ENCODE results near the gene SLC35E3. TPM values are rescaled to one million over a fixed set of nuclear protein-coding genes. Genes with fewer than 3 reads are reported as not detected.

The SLC35E3 gene
- total RNA-seq, 1 donor from 2014 or later, result 16.5 TPM

DNA sequence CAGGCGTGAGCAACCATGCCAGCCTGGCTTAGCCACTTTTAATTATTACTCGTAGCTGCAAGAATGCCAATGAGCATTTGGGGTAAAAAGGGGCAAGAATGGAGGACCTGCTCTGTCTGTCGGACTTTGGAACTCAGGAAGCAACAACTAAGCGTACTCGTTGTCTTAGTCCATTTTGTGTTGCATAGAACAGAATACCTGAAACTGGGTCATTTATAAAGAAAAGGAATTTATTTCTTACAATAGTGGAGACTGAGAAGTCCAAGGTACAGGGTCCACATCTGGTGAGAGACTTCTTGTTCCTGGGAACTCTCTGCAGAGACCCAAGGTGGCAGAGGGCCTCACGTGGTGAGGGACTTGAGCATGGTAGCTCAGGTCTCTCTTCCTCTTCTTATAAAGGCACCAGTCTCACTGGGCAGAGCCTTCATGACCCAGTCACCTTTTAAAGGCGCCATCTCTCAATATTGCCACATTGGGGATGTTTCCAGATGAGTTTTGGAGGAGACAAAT lies 29.2 kb downstream of the SLC35E3 start:
- intact Hi-C loops (cut with DNase I), result no loop called here
- Histone ChIP-seq H3K4me1 (no peaks in the 10 kb centered on the region), H3K4me3 (no peak overlapping the region), H3K27me3 (ENCODE audit: low read depth) (no peaks in the 10 kb centered on the region), H3K27ac (no peak overlapping the region), H3K9me3 (no peaks in the 10 kb centered on the region), H3K36me3 (no peaks in the 10 kb centered on the region)
- ATAC-seq, result no peak
- DNase-seq, result no peak
- TF ChIP-seq, protein P1, sequence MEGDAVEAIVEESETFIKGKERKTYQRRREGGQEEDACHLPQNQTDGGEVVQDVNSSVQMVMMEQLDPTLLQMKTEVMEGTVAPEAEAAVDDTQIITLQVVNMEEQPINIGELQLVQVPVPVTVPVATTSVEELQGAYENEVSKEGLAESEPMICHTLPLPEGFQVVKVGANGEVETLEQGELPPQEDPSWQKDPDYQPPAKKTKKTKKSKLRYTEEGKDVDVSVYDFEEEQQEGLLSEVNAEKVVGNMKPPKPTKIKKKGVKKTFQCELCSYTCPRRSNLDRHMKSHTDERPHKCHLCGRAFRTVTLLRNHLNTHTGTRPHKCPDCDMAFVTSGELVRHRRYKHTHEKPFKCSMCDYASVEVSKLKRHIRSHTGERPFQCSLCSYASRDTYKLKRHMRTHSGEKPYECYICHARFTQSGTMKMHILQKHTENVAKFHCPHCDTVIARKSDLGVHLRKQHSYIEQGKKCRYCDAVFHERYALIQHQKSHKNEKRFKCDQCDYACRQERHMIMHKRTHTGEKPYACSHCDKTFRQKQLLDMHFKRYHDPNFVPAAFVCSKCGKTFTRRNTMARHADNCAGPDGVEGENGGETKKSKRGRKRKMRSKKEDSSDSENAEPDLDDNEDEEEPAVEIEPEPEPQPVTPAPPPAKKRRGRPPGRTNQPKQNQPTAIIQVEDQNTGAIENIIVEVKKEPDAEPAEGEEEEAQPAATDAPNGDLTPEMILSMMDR (IDR thresholded peaks at IDR 0.05), result no peak

DNA sequence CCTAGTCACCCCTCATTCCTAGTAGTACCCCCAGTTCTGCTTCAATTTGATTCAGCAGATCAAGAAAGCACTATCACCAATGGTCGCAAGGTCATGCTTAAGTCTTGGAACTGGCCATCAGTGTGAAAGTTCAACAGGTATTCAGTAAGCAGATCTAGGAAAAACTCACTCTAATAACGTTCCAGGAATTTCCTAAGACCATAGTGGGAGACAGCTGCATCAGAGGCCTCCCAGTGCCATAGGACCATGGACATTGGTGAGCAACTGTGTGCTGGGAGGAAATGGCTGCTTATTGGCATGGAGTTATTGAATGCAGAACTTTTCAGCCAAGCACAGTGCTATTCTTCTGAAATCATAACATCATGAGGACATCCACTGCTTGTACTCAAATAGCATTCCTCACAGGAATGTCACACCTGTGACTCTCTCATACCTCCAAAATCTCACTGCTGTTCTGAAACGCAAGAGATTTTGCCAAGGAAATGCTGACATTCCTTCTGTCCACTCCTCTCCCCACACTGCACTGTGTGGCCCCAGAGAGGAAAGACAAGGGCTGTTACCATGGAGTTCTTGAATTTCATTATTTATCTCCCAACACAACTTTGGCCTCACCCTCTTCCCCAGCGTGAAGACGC lies 31.1 kb downstream of the SLC35E3 start:
- TF ChIP-seq, protein P1 (IDR thresholded peaks at IDR 0.05), result no peak
- Histone ChIP-seq H3K4me1 (no peaks in the 10 kb centered on the region), H3K27me3 (ENCODE audit: low read depth) (no peaks in the 10 kb centered on the region), H3K4me3 (no peak overlapping the region), H3K9me3 (no peaks in the 10 kb centered on the region), H3K27ac (no peak overlapping the region), H3K36me3 (no peaks in the 10 kb centered on the region)
- intact Hi-C loops (cut with DNase I), result no loop called here
- DNase-seq, result no peak
- no peak for ATAC-seq

DNA sequence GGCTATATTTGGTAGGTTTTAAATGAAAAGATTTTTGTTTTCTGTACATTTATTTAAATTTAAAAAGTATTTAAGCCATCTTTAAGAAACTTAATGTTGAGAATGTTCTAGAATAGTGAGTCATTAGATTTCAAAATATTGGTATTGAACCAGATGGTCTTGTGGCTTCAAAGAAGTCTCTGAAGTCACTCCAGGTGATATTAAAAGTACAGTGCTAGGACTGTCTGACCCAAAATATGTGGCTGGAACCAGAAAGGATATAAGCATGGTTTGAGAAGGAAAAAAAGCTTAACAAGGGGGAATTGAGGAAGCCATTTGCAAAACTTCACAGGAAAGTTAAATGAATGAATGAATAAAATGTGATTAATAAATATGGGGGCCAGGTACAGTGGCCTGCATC lies 33.3 kb downstream of the SLC35E3 start:
- TF ChIP-seq, protein P1 (IDR thresholded peaks at IDR 0.05), result no peak
- intact Hi-C loops (cut with DNase I), result no loop called here
- Histone ChIP-seq H3K4me3 (no peak overlapping the region), H3K4me1 (no peaks in the 10 kb centered on the region), H3K36me3 (no peaks in the 10 kb centered on the region), H3K27me3 (ENCODE audit: low read depth) (no peaks in the 10 kb centered on the region), H3K27ac (no peak overlapping the region), H3K9me3 (no peaks in the 10 kb centered on the region)
- ATAC-seq (no peak), DNase-seq (no peak)

DNA sequence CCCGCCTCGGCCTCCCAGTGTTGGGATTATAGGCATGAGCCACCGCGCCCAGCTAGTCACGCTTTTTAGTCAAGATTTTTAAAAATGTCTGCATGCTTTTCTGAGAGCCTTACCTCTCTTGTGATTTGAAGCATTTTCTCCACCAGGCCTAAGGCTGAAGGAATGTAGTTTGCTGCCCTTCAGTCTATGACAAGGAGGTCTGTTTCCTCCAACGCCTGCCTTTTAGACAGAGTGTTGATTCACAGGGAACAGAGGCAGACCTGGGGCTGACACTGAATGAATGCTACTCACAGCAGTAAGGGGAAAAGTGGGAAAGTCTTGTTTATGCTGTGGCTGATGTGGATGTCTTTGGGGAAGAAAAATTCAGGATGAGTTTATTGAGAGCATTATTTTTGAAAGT lies 34.8 kb downstream of the SLC35E3 start:
- DNase-seq (no peak), ATAC-seq (no peak)
- H3K36me3 ChIP-seq, result no peaks in the 10 kb centered on the region
- H3K27ac ChIP-seq, result no peak overlapping the region
- no peaks in the 10 kb centered on the region for H3K27me3 ChIP-seq (ENCODE audit: low read depth)
- H3K4me1 ChIP-seq, result peaks cover 8% of the 10 kb centered on the region
- H3K9me3 ChIP-seq, result no peaks in the 10 kb centered on the region
- intact Hi-C loops (cut with DNase I), result no loop called here
- TF ChIP-seq, protein P1 (IDR thresholded peaks at IDR 0.05), result no peak
- H3K4me3 ChIP-seq, result no peak overlapping the region

DNA sequence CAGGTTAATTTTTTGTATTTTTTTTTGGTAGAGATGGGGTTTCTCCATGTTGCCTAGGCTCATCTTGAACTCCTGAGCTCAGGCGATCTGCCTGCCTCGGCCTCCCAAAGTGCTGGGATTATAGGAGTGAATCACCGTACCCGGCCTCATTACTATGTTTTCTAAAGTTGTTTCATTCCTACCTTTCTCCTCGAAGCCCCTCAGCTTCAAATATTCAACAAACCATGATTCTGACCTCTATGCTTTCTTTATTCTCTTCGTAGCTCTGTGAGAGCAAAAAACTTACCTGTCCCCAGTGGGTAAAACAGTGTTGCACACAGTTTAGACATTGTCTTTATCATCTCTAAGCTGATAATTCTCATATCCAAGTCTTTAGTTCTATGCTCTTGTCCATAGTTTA lies 35.8 kb downstream of the SLC35E3 start:
- Histone ChIP-seq H3K36me3 (no peaks in the 10 kb centered on the region), H3K4me1 (peaks cover 18% of the 10 kb centered on the region), H3K9me3 (no peaks in the 10 kb centered on the region), H3K4me3 (no peak overlapping the region), H3K27me3 (ENCODE audit: low read depth) (no peaks in the 10 kb centered on the region), H3K27ac (no peak overlapping the region)
- DNase-seq (no peak), ATAC-seq (no peak)
- TF ChIP-seq, protein P1 (IDR thresholded peaks at IDR 0.05), result no peak
- intact Hi-C loops (cut with DNase I), result no loop called here
